OCI-LY1 (cell line): Measurements from ENCODE around the gene ELOVL1.

Experiments
- H2AFZ ChIP-seq: fragments of 200-600 bp; sonication (generic), shearing (Covaris generic); 2 replicates; pipeline ENCODE4 v1.6.0; 2014; ENCODE audit warnings: antibody characterized with exemption, mild to moderate bottlenecking, low read length
- H3F3A ChIP-seq: fragments of 200-600 bp; sonication (generic), shearing (Covaris generic); 2 replicates; pipeline ENCODE4 v1.6.0; 2014; ENCODE audit warnings: mild to moderate bottlenecking, antibody characterized with exemption, low read length, moderate library complexity; ENCODE audit not compliant: insufficient read depth
- H3K27ac ChIP-seq: fragments of 200-600 bp; sonication (generic); 2 replicates; pipeline ENCODE4 v1.5.1; 2014; ENCODE audit warnings: low read length, mixed run types, mild to moderate bottlenecking, low read depth; ENCODE audit not compliant: poor library complexity, severe bottlenecking
- H3K27me3 ChIP-seq: fragments of 200-600 bp; sonication (generic); 2 replicates; pipeline ENCODE4 v1.6.0; 2014; ENCODE audit warnings: antibody characterized with exemption, mild to moderate bottlenecking, low read length, moderate library complexity; ENCODE audit not compliant: insufficient read depth
- H3K36me3 ChIP-seq: fragments of 200-600 bp; sonication (generic); 2 replicates; pipeline ENCODE4 v1.6.1; 2014; ENCODE audit warnings: mild to moderate bottlenecking, antibody characterized with exemption, low read length, moderate library complexity, mixed read lengths; ENCODE audit not compliant: insufficient read depth
- H3K4me1 ChIP-seq: fragments of 200-600 bp; sonication (generic); 2 replicates; pipeline ENCODE4 v1.5.1; 2014; ENCODE audit warnings: mild to moderate bottlenecking, low read length, moderate library complexity; ENCODE audit not compliant: insufficient read depth, severe bottlenecking
- H3K4me2 ChIP-seq: fragments of 200-600 bp; sonication (generic), shearing (Covaris generic); 2 replicates; pipeline ENCODE4 v1.6.1; 2014; ENCODE audit warnings: low read length
- H3K4me3 ChIP-seq: fragments of 200-600 bp; sonication (generic); 2 replicates; pipeline ENCODE4 v1.5.1; 2014; ENCODE audit warnings: low read length, low read depth, mild to moderate bottlenecking, mixed read lengths; ENCODE audit not compliant: poor library complexity, severe bottlenecking
- H3K79me2 ChIP-seq: fragments of 200-600 bp; shearing (Covaris generic); 2 replicates; pipeline ENCODE4 v1.6.1; 2016; ENCODE audit warnings: mixed run types, low read length, mixed read lengths; ENCODE audit not compliant: insufficient read depth
- H3K9ac ChIP-seq: fragments of 200-600 bp; sonication (generic), shearing (Covaris generic); 2 replicates; pipeline ENCODE4 v1.6.1; 2014; ENCODE audit warnings: mild to moderate bottlenecking, low read length, mixed read lengths
- H3K9me2 ChIP-seq: fragments of 200-600 bp; sonication (generic), shearing (Covaris generic); 2 replicates; pipeline ENCODE4 v1.6.1; 2014; ENCODE audit warnings: low read depth, mild to moderate bottlenecking, low read length, mixed read lengths
- H3K9me3 ChIP-seq: fragments of 200-600 bp; shearing (Covaris generic); 2 replicates; pipeline ENCODE4 v1.6.1; 2014; ENCODE audit warnings: low read length, mixed read lengths
- H4K20me1 ChIP-seq: fragments of 200-600 bp; sonication (generic), shearing (Covaris generic); 2 replicates; pipeline ENCODE4 v1.6.0; 2016; ENCODE audit warnings: mild to moderate bottlenecking, low read length; ENCODE audit not compliant: insufficient read depth
- EZH2 ChIP-seq: fragments of 200-600 bp; sonication (generic), shearing (Covaris generic); IDR thresholded peaks from 2 replicates; pipeline ENCODE4 v1.8.0; 2017; ENCODE audit warnings: borderline replicate concordance, mixed run types, mild to moderate bottlenecking, antibody characterized with exemption, low read length, moderate library complexity, mixed read lengths
- TF ChIP-seq, protein P1 (sequence below): fragments of 200-600 bp; sonication (generic), shearing (Covaris generic); IDR thresholded peaks from 2 replicates; pipeline ENCODE4 v1.5.1; 2017; ENCODE audit warnings: mild to moderate bottlenecking, antibody characterized with exemption, low read length, moderate library complexity, mixed read lengths

ELOVL1 gene

DNA sequence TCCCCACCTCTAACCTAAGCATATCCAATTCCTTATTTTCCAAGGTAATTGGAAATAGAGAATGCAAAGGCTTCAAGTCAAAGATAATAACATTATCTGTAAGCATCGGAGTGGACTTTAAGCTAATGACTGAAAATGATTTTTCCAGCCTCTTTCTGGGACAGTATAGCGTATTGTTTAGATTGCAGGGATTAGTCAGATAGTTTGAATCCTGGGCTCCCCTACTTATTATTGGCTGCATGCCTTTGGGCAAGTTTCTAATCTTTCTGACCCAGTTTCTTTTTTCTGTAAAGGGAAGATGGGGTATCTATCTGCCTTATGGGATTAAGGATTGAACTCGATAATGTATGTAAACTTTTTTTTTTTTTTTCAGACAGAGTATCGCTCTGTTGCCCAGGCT, 10.6 kb downstream of the ELOVL1 start:
- H3K9me2 ChIP-seq = no peaks in the 10 kb centered on the region
- peaks cover 4% of the 10 kb centered on the region; the same call in 1 of the 2 replicates for H3F3A ChIP-seq
- no peak overlapping the region for H3K27ac ChIP-seq
- no peaks in the 10 kb centered on the region for H3K9me3 ChIP-seq
- H3K9ac ChIP-seq = no peak overlapping the region
- peaks cover 9% of the 10 kb centered on the region for H3K79me2 ChIP-seq
- no peak overlapping the region for H3K4me2 ChIP-seq
- H3K4me3 ChIP-seq = no peak overlapping the region
- H3K36me3 ChIP-seq = peaks cover 33% of the 10 kb centered on the region
- H4K20me1 ChIP-seq = no peaks in the 10 kb centered on the region
- TF ChIP-seq, protein P1, sequence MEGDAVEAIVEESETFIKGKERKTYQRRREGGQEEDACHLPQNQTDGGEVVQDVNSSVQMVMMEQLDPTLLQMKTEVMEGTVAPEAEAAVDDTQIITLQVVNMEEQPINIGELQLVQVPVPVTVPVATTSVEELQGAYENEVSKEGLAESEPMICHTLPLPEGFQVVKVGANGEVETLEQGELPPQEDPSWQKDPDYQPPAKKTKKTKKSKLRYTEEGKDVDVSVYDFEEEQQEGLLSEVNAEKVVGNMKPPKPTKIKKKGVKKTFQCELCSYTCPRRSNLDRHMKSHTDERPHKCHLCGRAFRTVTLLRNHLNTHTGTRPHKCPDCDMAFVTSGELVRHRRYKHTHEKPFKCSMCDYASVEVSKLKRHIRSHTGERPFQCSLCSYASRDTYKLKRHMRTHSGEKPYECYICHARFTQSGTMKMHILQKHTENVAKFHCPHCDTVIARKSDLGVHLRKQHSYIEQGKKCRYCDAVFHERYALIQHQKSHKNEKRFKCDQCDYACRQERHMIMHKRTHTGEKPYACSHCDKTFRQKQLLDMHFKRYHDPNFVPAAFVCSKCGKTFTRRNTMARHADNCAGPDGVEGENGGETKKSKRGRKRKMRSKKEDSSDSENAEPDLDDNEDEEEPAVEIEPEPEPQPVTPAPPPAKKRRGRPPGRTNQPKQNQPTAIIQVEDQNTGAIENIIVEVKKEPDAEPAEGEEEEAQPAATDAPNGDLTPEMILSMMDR = no peak
- no peak for TF ChIP-seq EZH2
- no peaks in the 10 kb centered on the region for H3K27me3 ChIP-seq
- peaks cover 31% of the 10 kb centered on the region for H3K4me1 ChIP-seq
- no peak overlapping the region for H2AFZ ChIP-seq

DNA sequence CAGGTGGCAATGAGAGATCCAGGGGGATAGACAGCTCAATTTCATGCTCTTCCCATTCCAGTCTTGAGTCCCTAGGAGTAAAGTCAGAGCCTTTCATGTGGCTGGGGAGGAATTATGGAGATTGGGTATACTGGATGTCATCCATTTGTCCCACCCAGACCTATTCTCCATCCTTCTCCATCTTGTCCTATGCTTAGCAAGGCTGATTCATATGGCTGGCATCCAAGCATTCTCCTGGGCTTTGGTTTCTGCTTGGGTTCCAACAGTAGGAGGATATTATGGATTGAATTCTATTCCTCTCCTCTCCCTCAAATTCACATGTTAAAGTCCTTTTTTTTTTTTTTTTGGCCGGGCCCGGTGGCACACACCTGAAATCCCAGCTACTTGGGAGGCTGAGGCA, 12.9 kb downstream of the ELOVL1 start:
- H3K9me3 ChIP-seq = no peaks in the 10 kb centered on the region
- no peak overlapping the region for H3K9ac ChIP-seq
- no peaks in the 10 kb centered on the region for H3K27me3 ChIP-seq
- no peaks in the 10 kb centered on the region for H3K9me2 ChIP-seq
- H3K4me3 ChIP-seq = no peak overlapping the region
- peaks cover 10% of the 10 kb centered on the region for H3K36me3 ChIP-seq
- H3K4me1 ChIP-seq = peaks cover 16% of the 10 kb centered on the region
- no peak overlapping the region for H3K4me2 ChIP-seq
- H3K79me2 ChIP-seq = peaks cover 6% of the 10 kb centered on the region
- H2AFZ ChIP-seq = no peak overlapping the region
- H3F3A ChIP-seq = no peaks in the 10 kb centered on the region
- no peak overlapping the region for H3K27ac ChIP-seq
- no peaks in the 10 kb centered on the region for H4K20me1 ChIP-seq
- TF ChIP-seq, protein P1 = no peak
- no peak for TF ChIP-seq EZH2

DNA sequence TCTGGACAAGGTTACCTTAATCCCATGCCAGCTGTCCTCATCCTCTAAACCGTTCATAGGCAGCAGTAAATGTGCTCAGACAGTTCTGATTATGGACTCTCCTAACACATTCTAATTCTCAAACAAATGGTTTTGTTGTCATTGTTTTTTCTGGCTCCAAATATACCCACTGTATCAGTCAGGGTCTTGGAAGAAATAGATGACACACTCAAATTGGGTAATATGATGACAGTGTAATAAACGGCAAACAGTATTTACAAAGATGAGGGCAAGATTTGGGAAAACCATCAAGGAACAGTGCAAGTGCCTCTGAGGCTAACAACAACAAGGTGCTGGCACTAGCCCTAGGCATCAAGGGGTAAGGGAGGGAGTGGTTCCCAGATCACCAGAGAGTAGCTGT, 13.3 kb downstream of the ELOVL1 start:
- no peaks in the 10 kb centered on the region for H3K27me3 ChIP-seq
- peaks cover 16% of the 10 kb centered on the region for H3K4me1 ChIP-seq
- H3F3A ChIP-seq = no peaks in the 10 kb centered on the region
- H4K20me1 ChIP-seq = no peaks in the 10 kb centered on the region
- H3K9me2 ChIP-seq = no peaks in the 10 kb centered on the region
- TF ChIP-seq, protein P1 = no peak
- no peak for TF ChIP-seq EZH2
- H3K9ac ChIP-seq = no peak overlapping the region
- H3K4me3 ChIP-seq = no peak overlapping the region
- H3K36me3 ChIP-seq = peaks cover 5% of the 10 kb centered on the region
- H3K27ac ChIP-seq = no peak overlapping the region
- H3K79me2 ChIP-seq = peaks cover 2% of the 10 kb centered on the region; the same call in 1 of the 2 replicates
- no peak overlapping the region for H2AFZ ChIP-seq
- H3K4me2 ChIP-seq = no peak overlapping the region
- no peaks in the 10 kb centered on the region for H3K9me3 ChIP-seq
